IMR-90 (cell line): ENCODE data around the gene TSHB. TPM values are rescaled to one million over a fixed set of nuclear protein-coding genes. Genes with fewer than 3 reads are reported as not detected.

Experiments
- ATAC-seq: fragments of 200-7000 bp; cut with Tn5 transposase; 2 replicates; pipeline ENCODE4 v1.9.1; 2020; ENCODE audit warnings: low read depth, mild to moderate bottlenecking, moderate library complexity
- BruUV-seq: library from RNA; stranded (reverse); fragments of 400-500 nt; replicated peaks from 2 replicates; lab custom pipeline; 2021; lab: Mats Ljungman, UMichigan
- CTCF ChIA-PET: fragments of 300-600 bp; formaldehyde crosslinking; extraction: SDS; loops from one replicate; lab custom pipeline; 2021; ENCODE audit warnings: antibody characterized with exemption; lab: Yijun Ruan, JAX
- POLR2A ChIA-PET: fragments of 300-600 bp; sonication (Branson Sonifier 250); formaldehyde crosslinking; loops from one replicate; lab custom pipeline; 2022; ENCODE audit warnings: antibody characterized with exemption; ENCODE audit not compliant: unreplicated experiment; lab: Charles Lee
- DNase-seq: peaks from one replicate; pipeline ENCODE4 v3.0.0; 2013
- H2AFZ ChIP-seq: replicated peaks from 2 replicates; pipeline ENCODE3; 2013; ENCODE audit warnings: low read length, mild to moderate bottlenecking; ENCODE audit not compliant: poor library complexity
- H2AK5ac ChIP-seq: 2 replicates; pipeline ENCODE4 v1.6.1; 2013; ENCODE audit warnings: low read depth, low read length, inconsistent platforms
- H2AK9ac ChIP-seq: replicated peaks from 2 replicates; pipeline ENCODE3; 2013; ENCODE audit warnings: mild to moderate bottlenecking, low read depth, low read length, moderate library complexity; ENCODE audit not compliant: poor library complexity
- H2BK120ac ChIP-seq: 2 replicates; pipeline ENCODE4 v1.6.1; 2013; ENCODE audit warnings: low read depth, low read length, inconsistent platforms
- H2BK15ac ChIP-seq: 3 replicates; pipeline ENCODE4 v1.6.1; 2013; ENCODE audit warnings: low read depth, low read length, inconsistent platforms
- H2BK20ac ChIP-seq: 2 replicates; pipeline ENCODE4 v1.6.1; 2013; ENCODE audit warnings: low read depth, mild to moderate bottlenecking, inconsistent platforms, low read length, moderate library complexity
- H2BK5ac ChIP-seq: 2 replicates; pipeline ENCODE4 v1.6.1; 2013; ENCODE audit warnings: mild to moderate bottlenecking, low read depth, low read length, inconsistent platforms; ENCODE audit not compliant: poor library complexity, severe bottlenecking
- H3K14ac ChIP-seq: replicated peaks from 2 replicates; pipeline ENCODE4 v1.6.1; 2013; ENCODE audit warnings: low read depth, low read length, inconsistent platforms
- H3K18ac ChIP-seq: 2 replicates; pipeline ENCODE4 v1.6.1; 2013; ENCODE audit warnings: low read depth, low read length, control low read depth
- H3K23ac ChIP-seq: 2 replicates; pipeline ENCODE4 v1.6.1; 2013; ENCODE audit warnings: low read depth, low read length, inconsistent platforms
- H3K27ac ChIP-seq: 2 replicates; pipeline ENCODE4 v1.5.1; 2013; ENCODE audit warnings: mild to moderate bottlenecking, control low read depth, low read length; ENCODE audit not compliant: insufficient read depth
- H3K27me3 ChIP-seq: 2 replicates; pipeline ENCODE4 v1.6.1; 2013; ENCODE audit warnings: low read length; ENCODE audit not compliant: control insufficient read depth, insufficient read depth
- H3K36me3 ChIP-seq: 2 replicates; pipeline ENCODE4 v1.6.1; 2013; ENCODE audit warnings: low read length, mixed read lengths; ENCODE audit not compliant: control insufficient read depth, insufficient read depth
- H3K4ac ChIP-seq: 2 replicates; pipeline ENCODE4 v1.6.1; 2013; ENCODE audit warnings: low read depth, low read length, inconsistent platforms
- H3K4me1 ChIP-seq: 2 replicates; pipeline ENCODE4 v1.6.1; 2013; ENCODE audit warnings: low read length, mixed read lengths; ENCODE audit not compliant: control insufficient read depth, insufficient read depth
- H3K4me2 ChIP-seq: 2 replicates; pipeline ENCODE4 v1.6.1; 2013; ENCODE audit warnings: low read depth, mild to moderate bottlenecking, control low read depth, low read length, moderate library complexity
- H3K4me3 ChIP-seq: 2 replicates; pipeline ENCODE4 v1.5.1; 2013; ENCODE audit warnings: low read depth, mild to moderate bottlenecking, control low read depth, low read length, moderate library complexity; ENCODE audit not compliant: insufficient read depth
- H3K56ac ChIP-seq: 2 replicates; pipeline ENCODE4 v1.6.1; 2013; ENCODE audit warnings: low read length, inconsistent platforms; ENCODE audit not compliant: insufficient read depth; ENCODE audit errors: extremely low read depth
- H3K79me1 ChIP-seq, 2 experiments: 2 replicates each; pipeline ENCODE4 v1.6.1; 2013; ENCODE audit warnings: low read length in 2 of 2, inconsistent platforms in 1 of 2, low read depth in 1 of 2
- H3K9ac ChIP-seq: 2 replicates; pipeline ENCODE4 v1.6.1; 2013; ENCODE audit warnings: low read depth, low read length, control low read depth
- H3K9me1 ChIP-seq: 2 replicates; pipeline ENCODE4 v1.6.1; 2013; ENCODE audit warnings: low read length, inconsistent platforms; ENCODE audit not compliant: insufficient read depth
- H3K9me3 ChIP-seq: 2 replicates; pipeline ENCODE4 v1.6.1; 2013; ENCODE audit warnings: low read length; ENCODE audit not compliant: control insufficient read depth, insufficient read depth
- H4K20me1 ChIP-seq: 2 replicates; pipeline ENCODE4 v1.6.1; 2013; ENCODE audit warnings: low read length, inconsistent platforms; ENCODE audit not compliant: insufficient read depth
- H4K5ac ChIP-seq: 2 replicates; pipeline ENCODE4 v1.6.1; 2013; ENCODE audit warnings: mild to moderate bottlenecking, low read depth, low read length, control low read depth
- H4K8ac ChIP-seq, 2 experiments: 2 replicates each; pipeline ENCODE4 v1.6.1; 2013; ENCODE audit warnings: low read depth in 2 of 2, low read length in 2 of 2, control low read depth in 1 of 2, inconsistent platforms in 1 of 2
- H4K91ac ChIP-seq: 2 replicates; pipeline ENCODE4 v1.6.1; 2013; ENCODE audit warnings: low read depth, low read length, inconsistent platforms; ENCODE audit not compliant: insufficient read depth
- CHD1 ChIP-seq: IDR thresholded peaks from 2 replicates; pipeline ENCODE4 v1.6.1; 2012; ENCODE audit warnings: low read depth, low read length, improper control_type of control experiment
- NFE2L2 ChIP-seq: fragments of 150-350 bp; IDR thresholded peaks from 2 replicates; pipeline ENCODE4 v1.6.1; 2016; ENCODE audit warnings: low read depth, mild to moderate bottlenecking, low read length
- USF2 ChIP-seq: fragments of 150-350 bp; IDR thresholded peaks from 2 replicates; pipeline ENCODE4 v1.6.1; 2017; ENCODE audit warnings: mild to moderate bottlenecking, antibody characterized with exemption, low read length, low read depth
- WGBS, 2 experiments: methylation state at CpG; one replicate each; pipeline versions ENCODE4 v1.1.5 to v1.1.7; 2013; ENCODE audit warnings: missing lambda C conversion rate in 2 of 2; ENCODE audit not compliant: insufficient read length in 1 of 2; ENCODE audit errors: extremely low coverage in 2 of 2; 5-methylcytosine and 5-hydroxymethylcytosine counted together
- dilution Hi-C: fragments of 300-500 bp; cut with HindIII; formaldehyde crosslinking; loops from one replicate; pipeline ENCODE4 v1.14.3; 2018; ENCODE audit warnings: low sequenced_read_pairs; ENCODE audit not compliant: unreplicated experiment
- in situ Hi-C: fragments of 300-500 bp; cut with MboI; formaldehyde crosslinking; loops from 3 replicates; pipeline ENCODE4 v1.14.3; 2019; ENCODE audit warnings: low sequenced_read_pairs, inconsistent platforms, mixed read lengths
- intact Hi-C: fragments of 100-400 bp; cut with micrococcal nuclease; formaldehyde crosslinking; loops from 2 replicates; pipeline ENCODE4 v1.10.0; 2022
- polyA plus RNA-seq, 3 experiments: library from polyadenylated mRNA; depleted of rRNA; stranded (reverse); fragments of >200 nt; gene quantifications; 2 replicates each; pipeline ENCODE4 v1.2.3, GENCODE V29; 2012; ENCODE audit warnings: low replicate concordance in 1 of 3
- total RNA-seq: library from RNA; depleted of rRNA; stranded (reverse); fragments of >200 nt; gene quantifications from 2 replicates; pipeline ENCODE4 v1.2.3, GENCODE V29; 2012

Gene TSHB
- total and polyA plus RNA-seq, 2 of the 4 experiments (the other 2 are of a cell fraction) = not detected

- Histone ChIP-seq H2BK5ac (no peak overlapping the region), H3K27ac (no peak overlapping the region), H3K18ac (no peak overlapping the region), H3K27me3 (no peaks in the 10 kb centered on the region), H2BK15ac (no peak overlapping the region), H2AK5ac (no peak overlapping the region), H3K9me1 (no peaks in the 10 kb centered on the region), H3K9me3 (no peaks in the 10 kb centered on the region), H3K14ac (no peak overlapping the region), H3K4me3 (no peak overlapping the region), H3K4me1 (no peaks in the 10 kb centered on the region; the same call in 1 of the 2 replicates), H3K36me3 (no peaks in the 10 kb centered on the region), H4K5ac (no peak overlapping the region), H2AK9ac (no peak overlapping the region), H3K23ac (no peak overlapping the region), H2BK20ac (no peak overlapping the region), H3K9ac (no peak overlapping the region), H3K4ac (no peak overlapping the region), H3K4me2 (no peak overlapping the region), H2AFZ (no peak overlapping the region), H3K79me1 (no peaks in the 10 kb centered on the region), H2BK120ac (no peak overlapping the region), H4K8ac (no peak overlapping the region), H4K20me1 (no peaks in the 10 kb centered on the region), H4K91ac (no peak overlapping the region), H3K56ac (no peak overlapping the region)
- in situ Hi-C loops = no loop called here
- dilution Hi-C loops = no loop called here
- no CpG with 5 or more reads among the region's 6 CpGs for WGBS, 2 experiments
- no peak for ATAC-seq
- ChIA-PET CTCF (no interaction called here), POLR2A (no interaction called here)
- TF ChIP-seq USF2 = no peak
- no peak for TF ChIP-seq CHD1
- TF ChIP-seq NFE2L2 = no peak
- no peak for DNase-seq
- no TSS peak for BruUV-seq
- intact Hi-C loops = no loop called here
Measured at GRCh38 chr1:115065021-115065420, 35.4 kb downstream of the TSHB start.
